Upper lobe of left lung (tissue), 4 donors: Measurements from ENCODE around the gene PDGFRB.

ENCODE experiments used
- POLR2A ChIP-seq, 4 donors: fragments of 450-650 bp; IDR thresholded peaks; one replicate each; pipeline ENCODE4 v1.5.1; 2016 to 2017; ENCODE audit warnings: antibody characterized with exemption in 4 of 4, mild to moderate bottlenecking in 2 of 4
- TF ChIP-seq, protein P1 (sequence below), 6 experiments: fragments of 450-650 bp in 4 of 6; fragments of 200-600 bp in 2 of 6; sonication (generic) in 2 of 6; IDR thresholded peaks; one replicate each; pipeline ENCODE4 v1.5.1; 2016 to 2019; ENCODE audit warnings: antibody characterized with exemption in 6 of 6

DNA sequence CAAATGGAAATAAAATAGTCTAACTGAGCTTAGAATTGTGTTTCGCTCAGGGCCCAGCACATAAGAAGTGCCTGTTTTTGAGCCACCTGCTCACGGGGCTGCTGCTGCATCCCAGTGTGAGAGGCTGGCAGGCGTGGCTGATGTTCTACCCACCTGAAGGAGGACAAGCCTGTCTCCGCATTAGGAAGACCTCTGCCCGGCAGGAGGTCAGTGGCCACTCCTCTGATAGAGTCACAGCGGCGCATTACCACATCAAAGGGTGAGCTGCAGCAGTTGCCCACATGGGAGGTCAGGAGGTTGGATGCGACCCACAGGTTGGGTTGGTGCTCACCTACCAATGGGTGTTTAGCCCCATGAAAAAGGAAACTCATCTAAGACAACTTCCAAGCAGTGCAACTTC is 30.5 kb upstream of the PDGFRB start:
- TF ChIP-seq POLR2A (IDR thresholded peaks at IDR 0.05): no peak
- TF ChIP-seq, protein P1, sequence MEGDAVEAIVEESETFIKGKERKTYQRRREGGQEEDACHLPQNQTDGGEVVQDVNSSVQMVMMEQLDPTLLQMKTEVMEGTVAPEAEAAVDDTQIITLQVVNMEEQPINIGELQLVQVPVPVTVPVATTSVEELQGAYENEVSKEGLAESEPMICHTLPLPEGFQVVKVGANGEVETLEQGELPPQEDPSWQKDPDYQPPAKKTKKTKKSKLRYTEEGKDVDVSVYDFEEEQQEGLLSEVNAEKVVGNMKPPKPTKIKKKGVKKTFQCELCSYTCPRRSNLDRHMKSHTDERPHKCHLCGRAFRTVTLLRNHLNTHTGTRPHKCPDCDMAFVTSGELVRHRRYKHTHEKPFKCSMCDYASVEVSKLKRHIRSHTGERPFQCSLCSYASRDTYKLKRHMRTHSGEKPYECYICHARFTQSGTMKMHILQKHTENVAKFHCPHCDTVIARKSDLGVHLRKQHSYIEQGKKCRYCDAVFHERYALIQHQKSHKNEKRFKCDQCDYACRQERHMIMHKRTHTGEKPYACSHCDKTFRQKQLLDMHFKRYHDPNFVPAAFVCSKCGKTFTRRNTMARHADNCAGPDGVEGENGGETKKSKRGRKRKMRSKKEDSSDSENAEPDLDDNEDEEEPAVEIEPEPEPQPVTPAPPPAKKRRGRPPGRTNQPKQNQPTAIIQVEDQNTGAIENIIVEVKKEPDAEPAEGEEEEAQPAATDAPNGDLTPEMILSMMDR (IDR thresholded peaks at IDR 0.05): no peak
